ENCODE measurements around the gene SINHCAF.

- TF ChIP-seq CTCF (IDR thresholded peaks at IDR 0.05; ENCODE audit: insufficient read depth, low read depth, low read length) (no peak), EZH2 (IDR thresholded peaks at IDR 0.05; ENCODE audit: insufficient read depth, low read length) (no peak)
These were observed 36.5 kb downstream of the SINHCAF start for GRCh38 chr12:31289441-31289840.

Data from astrocyte (in vitro differentiated cells and primary cell).